Small intestine (tissue), 7 donors: ENCODE measurements around the gene MAP3K20. TPM values are rescaled to one million over a fixed set of nuclear protein-coding genes. Genes with fewer than 3 reads are reported as not detected.

Experiments
- DNase-seq, 2 donors: peaks; one replicate each; pipeline versions ENCODE4 v3.0.0 to v3.0.0-alpha.2; 2013
- FAIRE-seq: peaks from 2 replicates; lab custom pipeline; 2012; peaks lifted over from hg19 to GRCh38; lab: Jason Lieb, UNC
- H3K27ac ChIP-seq, 3 donors: one replicate each; pipeline ENCODE4 v1.5.1; 2013; ENCODE audit warnings: low read length in 2 of 3, mild to moderate bottlenecking in 2 of 3, control low read depth in 1 of 3, inconsistent platforms in 1 of 3, low read depth in 1 of 3, moderate library complexity in 1 of 3
- H3K27me3 ChIP-seq, 3 donors: one replicate each; pipeline ENCODE4 v1.6.1; 2013; ENCODE audit warnings: low read length in 3 of 3, inconsistent platforms in 1 of 3; ENCODE audit not compliant: control insufficient read depth in 3 of 3, insufficient read depth in 3 of 3
- H3K36me3 ChIP-seq, 3 donors: one replicate each; pipeline ENCODE4 v1.6.1; 2013; ENCODE audit warnings: low read length in 3 of 3, inconsistent platforms in 1 of 3, low read depth in 1 of 3, mild to moderate bottlenecking in 1 of 3, moderate library complexity in 1 of 3; ENCODE audit not compliant: control insufficient read depth in 3 of 3, insufficient read depth in 2 of 3
- H3K4me1 ChIP-seq, 3 donors: one replicate each; pipeline ENCODE4 v1.6.1; 2013; ENCODE audit warnings: low read length in 2 of 3, inconsistent platforms in 1 of 3, low read depth in 1 of 3, mild to moderate bottlenecking in 1 of 3, moderate library complexity in 1 of 3; ENCODE audit not compliant: control insufficient read depth in 3 of 3, insufficient read depth in 2 of 3
- H3K4me3 ChIP-seq, 3 donors: one replicate each; pipeline ENCODE4 v1.5.1; 2013; ENCODE audit warnings: low read length in 3 of 3, control low read depth in 1 of 3, inconsistent platforms in 1 of 3, low read depth in 1 of 3, mild to moderate bottlenecking in 1 of 3, moderate library complexity in 1 of 3
- H3K9me3 ChIP-seq, 2 donors: one replicate each; pipeline ENCODE4 v1.6.1; 2013; ENCODE audit warnings: low read depth in 1 of 2, low read length in 1 of 2; ENCODE audit not compliant: control insufficient read depth in 2 of 2, insufficient read depth in 1 of 2
- WGBS, 3 donors: extraction: QIAGEN DNeasy Blood & Tissue Kit; methylation state at CpG; one replicate each; pipeline ENCODE4 v1.1.7; 2013; 5-methylcytosine and 5-hydroxymethylcytosine counted together
- polyA plus RNA-seq, 4 donors: library from polyadenylated mRNA; stranded (reverse) in 3 of 4; unstranded in 1 of 4; fragments of 200-250 nt in 3 of 4; fragments of 120-200 nt in 1 of 4; gene quantifications; one replicate each; pipeline versions ENCODE4 v1.2.1 to v1.2.3, GENCODE V29; 2013
- donor health status: healthy with polysubstance abuse.
- donor health status: control.
- donor health status: control.
- donor health status: Bipolar disorder and iron deficiency.
- donor health status: healthy.

MAP3K20 gene
- polyA plus RNA-seq, 4 donors, result 2.0 to 24.5 (median 13.5) TPM

GRCh38 chr2:173054466-173054865, 21.2 kb upstream of the MAP3K20 start:
- WGBS, 3 donors, result 93 to 99% (median 95%) methylated on average over 3 of the region's 3 CpGs
- no peak for FAIRE-seq

GRCh38 chr2:173056705-173057364, 18.8 kb upstream of the MAP3K20 start:
- H3K4me1 ChIP-seq, result no peaks in the 10 kb centered on the region
- FAIRE-seq (no peak), DNase-seq (no peak)
- H3K36me3 ChIP-seq, result no peaks in the 10 kb centered on the region
- peaks cover 0 to 6% of the 10 kb centered on the region in 2 donors for H3K9me3 ChIP-seq
- 69 to 83% (median 81%) methylated on average over 4 of the region's 4 CpGs for WGBS, 3 donors
- H3K27me3 ChIP-seq, result no peaks in the 10 kb centered on the region
- H3K4me3 ChIP-seq, result no peak overlapping the region
- no peak overlapping the region for H3K27ac ChIP-seq

More at GRCh38 chr2:173054466-173054865, 21.2 kb upstream of the MAP3K20 start:
- no peak for DNase-seq
- no peak overlapping the region for H3K4me3 ChIP-seq
- H3K27ac ChIP-seq, result no peak overlapping the region
- H3K36me3 ChIP-seq, result no peaks in the 10 kb centered on the region
- peaks cover 0 to 21% (median 0%) of the 10 kb centered on the region in 3 donors for H3K4me1 ChIP-seq
- no peaks in the 10 kb centered on the region for H3K27me3 ChIP-seq
- peaks cover 0 to 6% of the 10 kb centered on the region in 2 donors for H3K9me3 ChIP-seq

- Histone ChIP-seq H3K27me3 (no peaks in the 10 kb centered on the region), H3K4me3 (no peak overlapping the region), H3K9me3 (peaks cover 0 to 6% of the 10 kb centered on the region in 2 donors), H3K4me1 (no peaks in the 10 kb centered on the region), H3K27ac (no peak overlapping the region), H3K36me3 (no peaks in the 10 kb centered on the region)
- no peak for DNase-seq
- FAIRE-seq, result no peak
These were observed 17.5 kb upstream of the MAP3K20 start for GRCh38 chr2:173058097-173058496.

- H3K27ac ChIP-seq, result no peak overlapping the region
- H3K36me3 ChIP-seq, result no peaks in the 10 kb centered on the region
- H3K9me3 ChIP-seq, result peaks cover 0 to 6% of the 10 kb centered on the region in 2 donors
- no peaks in the 10 kb centered on the region for H3K4me1 ChIP-seq
- H3K27me3 ChIP-seq, result no peaks in the 10 kb centered on the region
- 80 to 90% (median 81%) methylated on average over 2 of the region's 2 CpGs for WGBS, 3 donors
- DNase-seq (no peak), FAIRE-seq (no peak)
- H3K4me3 ChIP-seq, result no peak overlapping the region
These were observed 17.0 kb upstream of the MAP3K20 start for GRCh38 chr2:173058673-173059072.

GRCh38 chr2:173059292-173059691, 16.4 kb upstream of the MAP3K20 start:
- H3K27me3 ChIP-seq, result no peaks in the 10 kb centered on the region
- DNase-seq, result no peak
- peaks cover 0 to 6% of the 10 kb centered on the region in 2 donors for H3K9me3 ChIP-seq
- H3K27ac ChIP-seq, result no peak overlapping the region
- H3K4me1 ChIP-seq, result no peaks in the 10 kb centered on the region
- WGBS, 3 donors, result 90 to 93% (median 92%) methylated on average over 3 of the region's 3 CpGs
- no peak overlapping the region for H3K4me3 ChIP-seq
- no peaks in the 10 kb centered on the region for H3K36me3 ChIP-seq
- no peak for FAIRE-seq

GRCh38 chr2:173059971-173060461, 15.6 kb upstream of the MAP3K20 start:
- H3K27ac ChIP-seq, result no peak overlapping the region

GRCh38 chr2:173062801-173063200, 12.8 kb upstream of the MAP3K20 start:
- Histone ChIP-seq H3K27me3 (no peaks in the 10 kb centered on the region), H3K4me1 (peaks cover 0 to 3% (median 0%) of the 10 kb centered on the region in 3 donors), H3K27ac (no peak overlapping the region), H3K36me3 (no peaks in the 10 kb centered on the region), H3K4me3 (no peak overlapping the region), H3K9me3 (peaks cover 0 to 6% of the 10 kb centered on the region in 2 donors)
- DNase-seq (no peak), FAIRE-seq (no peak)
- 83 to 100% (median 96%) methylated on average over 2 to 4 of the region's 4 CpGs for WGBS, 3 donors

More at GRCh38 chr2:173059971-173060461, 15.6 kb upstream of the MAP3K20 start:
- H3K36me3 ChIP-seq, result no peaks in the 10 kb centered on the region
- FAIRE-seq (no peak), DNase-seq (no peak)
- 59 to 71% (median 64%) methylated on average over 5 of the region's 5 CpGs for WGBS, 3 donors
- H3K9me3 ChIP-seq, result peaks cover 0 to 6% of the 10 kb centered on the region in 2 donors
- H3K4me3 ChIP-seq, result no peak overlapping the region
- no peaks in the 10 kb centered on the region for H3K4me1 ChIP-seq
- H3K27me3 ChIP-seq, result no peaks in the 10 kb centered on the region

GRCh38 chr2:173064151-173064805, 11.4 kb upstream of the MAP3K20 start:
- H3K27me3 ChIP-seq, result no peaks in the 10 kb centered on the region
- H3K4me3 ChIP-seq, result no peak overlapping the region
- H3K9me3 ChIP-seq, result no peaks in the 10 kb centered on the region
- WGBS, 3 donors, result 67 to 75% (median 69%) methylated on average over 4 of the region's 4 CpGs
- peaks cover 0 to 3% (median 0%) of the 10 kb centered on the region in 3 donors for H3K4me1 ChIP-seq
- FAIRE-seq, result no peak
- no peaks in the 10 kb centered on the region for H3K36me3 ChIP-seq
- no peak overlapping the region for H3K27ac ChIP-seq
- DNase-seq, result peak in 1 of 2 donors; percentile 48
